H9 (cell line): ENCODE measurements around the gene BRD9. TPM values are rescaled to one million over a fixed set of nuclear protein-coding genes. Genes with fewer than 3 reads are reported as not detected.

Experiments used
- DNase-seq: peaks from one replicate; pipeline ENCODE4 v3.0.0-alpha.2; 2017
- H2AFZ ChIP-seq: one replicate; pipeline ENCODE4 v1.6.1; 2013; ENCODE audit warnings: mild to moderate bottlenecking, low read length, control low read depth, moderate library complexity
- H2AK5ac ChIP-seq: 2 replicates; pipeline ENCODE4 v1.6.1; 2013; ENCODE audit warnings: low read length, control low read depth, mixed read lengths; ENCODE audit not compliant: insufficient read length
- H2BK120ac ChIP-seq: one replicate; pipeline ENCODE4 v1.6.1; 2013; ENCODE audit warnings: low read depth, mild to moderate bottlenecking, low read length, control low read depth, inconsistent platforms; ENCODE audit not compliant: poor library complexity, severe bottlenecking
- H2BK12ac ChIP-seq: 2 replicates; pipeline ENCODE4 v1.6.1; 2013; ENCODE audit warnings: low read length, control low read depth, mixed read lengths, low read depth; ENCODE audit not compliant: insufficient read length
- H2BK15ac ChIP-seq: 2 replicates; pipeline ENCODE4 v1.6.1; 2013; ENCODE audit warnings: low read depth, low read length, control low read depth
- H2BK20ac ChIP-seq: one replicate; pipeline ENCODE4 v1.6.1; 2013; ENCODE audit warnings: low read depth, mild to moderate bottlenecking, low read length, control low read depth, inconsistent platforms; ENCODE audit not compliant: poor library complexity, severe bottlenecking
- H2BK5ac ChIP-seq: 2 replicates; pipeline ENCODE4 v1.6.1; 2013; ENCODE audit warnings: low read length, control low read depth, mixed read lengths; ENCODE audit not compliant: insufficient read length
- H3K14ac ChIP-seq: 2 replicates; pipeline ENCODE4 v1.6.1; 2013; ENCODE audit warnings: low read length, control low read depth; ENCODE audit not compliant: insufficient read depth
- H3K18ac ChIP-seq: 2 replicates; pipeline ENCODE4 v1.6.1; 2013; ENCODE audit warnings: low read depth, mild to moderate bottlenecking, mixed read lengths, low read length, control low read depth; ENCODE audit not compliant: insufficient read length
- H3K23ac ChIP-seq: 2 replicates; pipeline ENCODE4 v1.6.1; 2013; ENCODE audit warnings: low read length, control low read depth, mixed read lengths, low read depth; ENCODE audit not compliant: insufficient read length
- H3K23me2 ChIP-seq: 2 replicates; pipeline ENCODE4 v1.6.1; 2013; ENCODE audit warnings: low read depth, mild to moderate bottlenecking, mixed read lengths, low read length, control low read depth; ENCODE audit not compliant: insufficient read length, poor library complexity, severe bottlenecking
- H3K27ac ChIP-seq: 2 replicates; pipeline ENCODE4 v1.5.1; 2013; ENCODE audit warnings: low read length, control low read depth, mixed read lengths, low read depth; ENCODE audit not compliant: insufficient read length
- H3K27me3 ChIP-seq: 2 replicates; pipeline ENCODE4 v1.6.1; 2013; ENCODE audit warnings: low read length, control low read depth, inconsistent platforms; ENCODE audit not compliant: insufficient read depth
- H3K4ac ChIP-seq: 2 replicates; pipeline ENCODE4 v1.6.1; 2013; ENCODE audit warnings: low read depth, mild to moderate bottlenecking, control low read depth, inconsistent platforms, low read length, moderate library complexity
- H3K4me1 ChIP-seq: 2 replicates; pipeline ENCODE4 v1.6.1; 2013; ENCODE audit warnings: low read length, control low read depth, inconsistent platforms; ENCODE audit not compliant: insufficient read depth
- H3K4me2 ChIP-seq: 2 replicates; pipeline ENCODE4 v1.6.1; 2013; ENCODE audit warnings: low read length, control low read depth, mixed read lengths; ENCODE audit not compliant: insufficient read length, insufficient read depth
- H3K56ac ChIP-seq: 2 replicates; pipeline ENCODE4 v1.6.1; 2013; ENCODE audit warnings: low read depth, mild to moderate bottlenecking, mixed read lengths, low read length, control low read depth; ENCODE audit not compliant: insufficient read length
- H3K79me1 ChIP-seq: 2 replicates; pipeline ENCODE4 v1.6.1; 2013; ENCODE audit warnings: low read depth, mild to moderate bottlenecking, moderate library complexity, low read length, control low read depth, inconsistent platforms; ENCODE audit not compliant: insufficient read depth, poor library complexity, severe bottlenecking
- H3K79me2 ChIP-seq: 2 replicates; pipeline ENCODE4 v1.6.1; 2013; ENCODE audit warnings: low read length, control low read depth, inconsistent platforms; ENCODE audit not compliant: insufficient read depth
- H3K9ac ChIP-seq: 2 replicates; pipeline ENCODE4 v1.6.1; 2013; ENCODE audit warnings: low read length, control low read depth, mixed read lengths; ENCODE audit not compliant: insufficient read length; ENCODE audit errors: extremely low read depth
- H3K9me3 ChIP-seq: one replicate; pipeline ENCODE4 v1.6.1; 2013; ENCODE audit warnings: low read depth, low read length, inconsistent platforms; ENCODE audit not compliant: control insufficient read depth
- H3T11ph ChIP-seq: one replicate; pipeline ENCODE4 v1.6.1; 2013; ENCODE audit warnings: mild to moderate bottlenecking, low read length, control low read depth, inconsistent platforms
- H4K20me1 ChIP-seq: one replicate; pipeline ENCODE4 v1.6.1; 2013; ENCODE audit not compliant: control insufficient read depth, insufficient read length, insufficient read depth
- H4K5ac ChIP-seq: 2 replicates; pipeline ENCODE4 v1.6.1; 2013; ENCODE audit warnings: low read depth, mild to moderate bottlenecking, mixed read lengths, low read length, control low read depth; ENCODE audit not compliant: insufficient read length
- H4K8ac ChIP-seq: replicated peaks from 2 replicates; pipeline ENCODE4 v1.6.1; 2013; ENCODE audit warnings: low read length, control low read depth, mixed read lengths, low read depth; ENCODE audit not compliant: insufficient read length
- H4K91ac ChIP-seq: 2 replicates; pipeline ENCODE4 v1.6.1; 2013; ENCODE audit warnings: low read depth, mild to moderate bottlenecking, moderate library complexity, mixed read lengths, low read length, control low read depth; ENCODE audit not compliant: insufficient read length
- H3K27ac Mint-ChIP-seq, 3 experiments: 2 replicates in 2 of 3; 3 replicates in 1 of 3; pipeline ENCODE4 v1.8.0; 2020 to 2021; ENCODE audit warnings: mixed read lengths in 3 of 3, mild to moderate bottlenecking in 1 of 3, moderate library complexity in 1 of 3
- H3K27me3 Mint-ChIP-seq: 2 replicates; pipeline ENCODE4 v1.8.0; 2021; ENCODE audit warnings: low read depth, mild to moderate bottlenecking, moderate library complexity, mixed read lengths
- H3K36me3 Mint-ChIP-seq, 3 experiments: 2 replicates in 2 of 3; 3 replicates in 1 of 3; pipeline ENCODE4 v1.8.0; 2020 to 2021; ENCODE audit warnings: low read depth in 3 of 3, mixed read lengths in 3 of 3; ENCODE audit not compliant: insufficient read depth in 1 of 3
- H3K4me1 Mint-ChIP-seq, 2 experiments: 2 replicates each; pipeline ENCODE4 v1.8.0; 2020; ENCODE audit warnings: mixed read lengths in 2 of 2
- H3K4me3 Mint-ChIP-seq, 2 experiments: 2 replicates in 1 of 2; 3 replicates in 1 of 2; pipeline ENCODE4 v1.8.0; 2020 to 2021; ENCODE audit warnings: mild to moderate bottlenecking in 2 of 2, mixed read lengths in 2 of 2, moderate library complexity in 1 of 2
- H3K9me3 Mint-ChIP-seq, 2 experiments: 2 replicates in 1 of 2; 3 replicates in 1 of 2; pipeline ENCODE4 v1.8.0; 2020; ENCODE audit warnings: mild to moderate bottlenecking in 2 of 2, mixed read lengths in 2 of 2, moderate library complexity in 1 of 2
- WGBS: extraction: QIAGEN DNeasy Blood & Tissue Kit; methylation state at CpG from one replicate; pipeline ENCODE4 v1.1.7; 2013; ENCODE audit warnings: missing lambda C conversion rate, low lambda C conversion rate, mixed read lengths; ENCODE audit not compliant: insufficient read length; ENCODE audit errors: extremely low coverage; 5-methylcytosine and 5-hydroxymethylcytosine counted together
- total RNA-seq: library from RNA; stranded (reverse); gene quantifications from 2 replicates; pipeline ENCODE4 v1.2.1, GENCODE V29; 2021
- TF ChIP-seq, protein P1 (sequence below): fragments of 200-600 bp; sonication (generic); conservative IDR thresholded peaks from 3 replicates; pipeline ENCODE4 v1.8.0; 2021; ENCODE audit warnings: antibody characterized with exemption, mild to moderate bottlenecking

The BRD9 gene
- total RNA-seq, 1 experiment from 2014 or later, result 70.5 TPM

DNA sequence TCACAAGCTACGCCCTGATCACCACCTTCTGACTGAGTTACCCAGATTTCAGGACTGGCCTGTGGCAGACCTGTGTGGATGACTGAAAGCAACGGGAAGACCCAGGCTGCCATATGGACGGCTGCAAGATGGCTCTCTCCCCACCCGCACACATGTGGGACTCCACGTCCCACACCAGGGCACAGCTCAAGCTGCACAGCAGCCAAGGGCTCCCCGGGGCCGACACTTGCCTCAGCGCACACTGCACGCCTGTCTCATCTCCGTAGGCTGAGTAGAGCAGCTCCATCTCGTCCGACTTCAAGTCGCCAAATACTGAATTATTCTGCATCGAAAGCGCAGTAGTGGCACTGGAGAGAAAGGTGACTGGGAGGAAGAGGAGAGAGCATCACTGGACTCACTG lies 14.5 kb downstream of the BRD9 start:
- Histone ChIP-seq H3K56ac (no peak overlapping the region), H3K79me2 (peaks cover 10% of the 10 kb centered on the region; the same call in 1 of the 2 replicates), H3K4me1 (no peaks in the 10 kb centered on the region), H4K8ac (no peak overlapping the region), H3T11ph (no peak overlapping the region), H3K14ac (no peak overlapping the region), H2BK15ac (no peak overlapping the region), H3K4ac (no peak overlapping the region), H4K20me1 (peaks cover 5% of the 10 kb centered on the region), H3K18ac (no peak overlapping the region), H2BK12ac (no peak overlapping the region), H3K23ac (no peak overlapping the region), H2AK5ac (no peak overlapping the region), H3K23me2 (no peaks in the 10 kb centered on the region), H3K4me2 (no peak overlapping the region), H2BK5ac (no peak overlapping the region), H2BK120ac (no peak overlapping the region), H4K5ac (no peak overlapping the region), H2BK20ac (no peak overlapping the region), H3K9me3 (no peaks in the 10 kb centered on the region), H4K91ac (no peak overlapping the region), H3K27ac (no peak overlapping the region), H3K27me3 (no peaks in the 10 kb centered on the region), H3K79me1 (no peaks in the 10 kb centered on the region), H2AFZ (no peak overlapping the region), H3K9ac (no peak overlapping the region)
- peaks cover 52 to 81% (median 78%) of the 10 kb centered on the region in 3 experiments for H3K36me3 Mint-ChIP-seq
- TF ChIP-seq, protein P1, sequence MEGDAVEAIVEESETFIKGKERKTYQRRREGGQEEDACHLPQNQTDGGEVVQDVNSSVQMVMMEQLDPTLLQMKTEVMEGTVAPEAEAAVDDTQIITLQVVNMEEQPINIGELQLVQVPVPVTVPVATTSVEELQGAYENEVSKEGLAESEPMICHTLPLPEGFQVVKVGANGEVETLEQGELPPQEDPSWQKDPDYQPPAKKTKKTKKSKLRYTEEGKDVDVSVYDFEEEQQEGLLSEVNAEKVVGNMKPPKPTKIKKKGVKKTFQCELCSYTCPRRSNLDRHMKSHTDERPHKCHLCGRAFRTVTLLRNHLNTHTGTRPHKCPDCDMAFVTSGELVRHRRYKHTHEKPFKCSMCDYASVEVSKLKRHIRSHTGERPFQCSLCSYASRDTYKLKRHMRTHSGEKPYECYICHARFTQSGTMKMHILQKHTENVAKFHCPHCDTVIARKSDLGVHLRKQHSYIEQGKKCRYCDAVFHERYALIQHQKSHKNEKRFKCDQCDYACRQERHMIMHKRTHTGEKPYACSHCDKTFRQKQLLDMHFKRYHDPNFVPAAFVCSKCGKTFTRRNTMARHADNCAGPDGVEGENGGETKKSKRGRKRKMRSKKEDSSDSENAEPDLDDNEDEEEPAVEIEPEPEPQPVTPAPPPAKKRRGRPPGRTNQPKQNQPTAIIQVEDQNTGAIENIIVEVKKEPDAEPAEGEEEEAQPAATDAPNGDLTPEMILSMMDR, result no peak
- no peaks in the 10 kb centered on the region for H3K27me3 Mint-ChIP-seq
- no peaks in the 10 kb centered on the region; a peak in 2 of 5 replicates for H3K9me3 Mint-ChIP-seq
- no peaks in the 10 kb centered on the region for H3K4me1 Mint-ChIP-seq
- H3K4me3 Mint-ChIP-seq, result no peak overlapping the region
- no peak for DNase-seq
- H3K27ac Mint-ChIP-seq, result peak overlapping the region in 1 of 3 experiments; percentile 60; a peak in 1 of 7 replicates
- WGBS, result no CpG with 5 or more reads among the region's 15 CpGs
